A549 treated with ZK216348 at 1 μM for 4 hours (cell line): Measurements from ENCODE around the gene PBX1. TPM values are rescaled to one million over a fixed set of nuclear protein-coding genes. Genes with fewer than 3 reads are reported as not detected.

Experiments used
- total RNA-seq: library from RNA; stranded (reverse); fragments of 200-300 nt; extraction: Qiagen RNA extraction; gene quantifications from 5 replicates; pipeline ENCODE4 v1.2.3, GENCODE V29; 2022; ENCODE audit warnings: low read depth

PBX1 gene
- total RNA-seq, result 14.6 to 21.7 TPM (median 19.1 TPM) in 5 replicates

GRCh38 chr1:164558461-164559341 is at the start of gene PBX1:
TSS of gene PBX1 (plus strand) at chr1:164559184.

